Fibroblast of the conjunctiva (primary cell): ENCODE measurements around the gene CYP1A2.
"Not testable (repeated sequence)": the region's sequence is repeated elsewhere in the genome, so short reads cannot be mapped to it uniquely, and the experiment has no call there.

Source experiments
- DNase-seq: peaks from one replicate; pipeline ENCODE4 v3.0.0-alpha.2; 2010; ENCODE audit warnings: low read depth

CYP1A2 gene

GRCh38 chr15:74748322-74748946 is at the start of gene CYP1A2:
Gene CYP1A2, plus strand, starts transcription at chr15:74748845. Its CDS starts 894 bp downstream, at chr15:74749739.
- DNase-seq, result no peak

GRCh38 chr15:74709011-74709410 is 39.6 kb upstream of the CYP1A2 start:
- no peak for DNase-seq

- no peak for DNase-seq
Observed at GRCh38 chr15:74709892-74710291, 38.8 kb upstream of the CYP1A2 start.

GRCh38 chr15:74710319-74711094 is 38.1 kb upstream of the CYP1A2 start:
- no peak for DNase-seq

- no peak for DNase-seq
Observed at GRCh38 chr15:74712311-74712710, 36.3 kb upstream of the CYP1A2 start.

GRCh38 chr15:74716651-74717050 is 32.0 kb upstream of the CYP1A2 start:
- no peak for DNase-seq

- DNase-seq, result no peak
Observed at GRCh38 chr15:74722591-74722990, 26.1 kb upstream of the CYP1A2 start.

- no peak for DNase-seq
Observed at GRCh38 chr15:74723187-74723586, 25.5 kb upstream of the CYP1A2 start.

GRCh38 chr15:74723754-74724334 is 24.8 kb upstream of the CYP1A2 start:
- no peak for DNase-seq

GRCh38 chr15:74724570-74725224 is 23.9 kb upstream of the CYP1A2 start:
- DNase-seq, result no peak

- DNase-seq, result no peak
Observed at GRCh38 chr15:74725225-74725774, 23.3 kb upstream of the CYP1A2 start, which contains the start of gene CYP1A1. Gene CYP1A1, minus strand, starts transcription at chr15:74725528. Its CDS starts 2,431 bp downstream, at chr15:74723097.

- no peak for DNase-seq
Observed at GRCh38 chr15:74725845-74726773, 22.5 kb upstream of the CYP1A2 start.

- DNase-seq, result no peak
Observed at GRCh38 chr15:74726774-74727164, 21.9 kb upstream of the CYP1A2 start.

GRCh38 chr15:74727727-74728126 is 20.9 kb upstream of the CYP1A2 start:
- no peak for DNase-seq

GRCh38 chr15:74728699-74729098 is 19.9 kb upstream of the CYP1A2 start:
- not testable (repeated sequence) for DNase-seq

GRCh38 chr15:74729372-74729771 is 19.3 kb upstream of the CYP1A2 start:
- DNase-seq, result not testable (repeated sequence)

GRCh38 chr15:74730619-74731316 is 17.9 kb upstream of the CYP1A2 start:
- DNase-seq, result no peak

GRCh38 chr15:74732846-74733245 is 15.8 kb upstream of the CYP1A2 start:
- no peak for DNase-seq

GRCh38 chr15:74733269-74733668 is 15.4 kb upstream of the CYP1A2 start:
- DNase-seq, result no peak

- DNase-seq, result no peak
Observed at GRCh38 chr15:74735305-74735704, 13.3 kb upstream of the CYP1A2 start.

- DNase-seq, result not testable (repeated sequence)
Observed at GRCh38 chr15:74738239-74738638, 10.4 kb upstream of the CYP1A2 start.
